ENCODE data around the gene GPHN. TPM values are rescaled to one million over a fixed set of nuclear protein-coding genes. Genes with fewer than 3 reads are reported as not detected.
A peak's percentile ranks its signal among the peaks of the same experiment; 100 is the strongest.
"Not testable (repeated sequence)": the region's sequence is repeated elsewhere in the genome, so short reads cannot be mapped to it uniquely, and the experiment has no call there.

The GPHN gene
- total RNA-seq, 1 donor from 2014 or later: 28.5 TPM

DNA sequence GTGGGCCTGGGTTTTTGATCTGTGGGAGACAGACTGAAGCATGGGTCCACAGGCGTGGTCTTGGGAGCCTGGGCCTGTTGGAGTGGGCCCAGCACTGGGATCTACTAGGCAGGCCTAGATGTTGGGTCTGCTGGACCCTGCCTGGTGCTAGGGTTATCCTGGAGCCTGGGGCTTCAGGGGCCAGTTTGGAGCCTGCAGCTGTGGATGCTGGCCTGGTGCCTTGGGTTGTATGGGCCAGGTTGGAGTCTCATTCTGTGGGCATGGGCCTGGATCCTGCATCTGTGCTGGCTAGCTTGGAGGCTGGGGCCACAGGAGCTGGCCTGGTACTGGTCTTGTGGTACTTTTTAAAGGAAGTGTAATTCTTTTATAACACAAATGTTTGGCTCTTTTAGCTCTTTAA is 68.0 kb downstream of the GPHN start:
- H3K36me3 ChIP-seq: no peaks in the 10 kb centered on the region
- TF ChIP-seq, protein P1, sequence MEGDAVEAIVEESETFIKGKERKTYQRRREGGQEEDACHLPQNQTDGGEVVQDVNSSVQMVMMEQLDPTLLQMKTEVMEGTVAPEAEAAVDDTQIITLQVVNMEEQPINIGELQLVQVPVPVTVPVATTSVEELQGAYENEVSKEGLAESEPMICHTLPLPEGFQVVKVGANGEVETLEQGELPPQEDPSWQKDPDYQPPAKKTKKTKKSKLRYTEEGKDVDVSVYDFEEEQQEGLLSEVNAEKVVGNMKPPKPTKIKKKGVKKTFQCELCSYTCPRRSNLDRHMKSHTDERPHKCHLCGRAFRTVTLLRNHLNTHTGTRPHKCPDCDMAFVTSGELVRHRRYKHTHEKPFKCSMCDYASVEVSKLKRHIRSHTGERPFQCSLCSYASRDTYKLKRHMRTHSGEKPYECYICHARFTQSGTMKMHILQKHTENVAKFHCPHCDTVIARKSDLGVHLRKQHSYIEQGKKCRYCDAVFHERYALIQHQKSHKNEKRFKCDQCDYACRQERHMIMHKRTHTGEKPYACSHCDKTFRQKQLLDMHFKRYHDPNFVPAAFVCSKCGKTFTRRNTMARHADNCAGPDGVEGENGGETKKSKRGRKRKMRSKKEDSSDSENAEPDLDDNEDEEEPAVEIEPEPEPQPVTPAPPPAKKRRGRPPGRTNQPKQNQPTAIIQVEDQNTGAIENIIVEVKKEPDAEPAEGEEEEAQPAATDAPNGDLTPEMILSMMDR (IDR thresholded peaks at IDR 0.05): no peak
- no peaks in the 10 kb centered on the region for H3K4me1 ChIP-seq
- ATAC-seq (peak; percentile 14), DNase-seq (no peak)
- no peak overlapping the region for H3K27ac ChIP-seq
- intact Hi-C loops (cut with DNase I): no loop called here
- no peaks in the 10 kb centered on the region for H3K9me3 ChIP-seq
- no peaks in the 10 kb centered on the region for H3K27me3 ChIP-seq
- H3K4me3 ChIP-seq: no peak overlapping the region

DNA sequence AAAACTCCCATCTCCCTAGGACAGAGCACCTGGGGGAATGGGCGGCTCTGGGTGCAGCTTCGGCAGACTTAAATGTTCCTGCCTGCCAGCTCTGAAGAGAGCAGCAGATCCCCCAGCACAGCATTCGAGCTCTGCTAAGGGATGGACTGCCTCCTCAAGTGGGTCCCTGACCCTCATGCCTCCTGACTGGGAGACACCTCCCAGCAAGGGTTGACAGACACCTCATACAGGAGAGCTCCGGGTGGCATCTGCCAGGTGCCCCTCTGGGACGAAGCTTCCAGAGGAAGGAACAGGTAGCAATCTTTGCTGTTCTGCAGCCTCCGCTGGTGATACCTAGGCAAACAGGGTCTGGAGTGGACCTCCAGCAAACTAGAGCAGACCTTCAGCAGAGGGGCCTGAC is 79.8 kb downstream of the GPHN start:
- H3K4me3 ChIP-seq; H3K27me3 ChIP-seq; H3K36me3 ChIP-seq; DNase-seq; ATAC-seq; H3K9me3 ChIP-seq; intact Hi-C loops (cut with DNase I); H3K4me1 ChIP-seq; H3K27ac ChIP-seq: not testable (repeated sequence)

DNA sequence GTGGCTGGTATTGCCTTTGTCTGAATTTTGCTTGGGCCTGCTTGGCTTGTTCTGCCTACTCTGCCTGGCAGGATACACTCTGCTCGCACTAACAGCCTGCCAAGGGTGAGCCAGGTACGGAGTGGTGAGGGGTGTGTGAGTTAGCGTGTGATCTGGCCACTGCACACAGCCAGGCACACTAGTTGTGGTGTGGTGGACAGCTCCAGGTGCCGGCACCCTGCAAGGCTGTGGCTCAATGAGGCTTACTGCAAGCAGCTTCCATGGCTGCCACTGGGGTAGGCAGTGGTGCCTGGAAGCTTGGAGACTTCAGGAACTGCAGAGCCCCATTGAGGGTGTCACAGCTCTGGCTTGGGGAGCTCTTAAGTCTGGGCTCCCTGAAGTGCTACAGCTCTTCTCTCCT is 87.4 kb downstream of the GPHN start:
- Histone ChIP-seq H3K9me3 (no peaks in the 10 kb centered on the region), H3K27me3 (no peaks in the 10 kb centered on the region), H3K4me3 (no peak overlapping the region), H3K27ac (no peak overlapping the region), H3K36me3 (no peaks in the 10 kb centered on the region), H3K4me1 (no peaks in the 10 kb centered on the region)
- peak; percentile 28 for ATAC-seq
- intact Hi-C loops (cut with DNase I): no loop called here
- DNase-seq: no peak
- TF ChIP-seq, protein P1 (IDR thresholded peaks at IDR 0.05): no peak

DNA sequence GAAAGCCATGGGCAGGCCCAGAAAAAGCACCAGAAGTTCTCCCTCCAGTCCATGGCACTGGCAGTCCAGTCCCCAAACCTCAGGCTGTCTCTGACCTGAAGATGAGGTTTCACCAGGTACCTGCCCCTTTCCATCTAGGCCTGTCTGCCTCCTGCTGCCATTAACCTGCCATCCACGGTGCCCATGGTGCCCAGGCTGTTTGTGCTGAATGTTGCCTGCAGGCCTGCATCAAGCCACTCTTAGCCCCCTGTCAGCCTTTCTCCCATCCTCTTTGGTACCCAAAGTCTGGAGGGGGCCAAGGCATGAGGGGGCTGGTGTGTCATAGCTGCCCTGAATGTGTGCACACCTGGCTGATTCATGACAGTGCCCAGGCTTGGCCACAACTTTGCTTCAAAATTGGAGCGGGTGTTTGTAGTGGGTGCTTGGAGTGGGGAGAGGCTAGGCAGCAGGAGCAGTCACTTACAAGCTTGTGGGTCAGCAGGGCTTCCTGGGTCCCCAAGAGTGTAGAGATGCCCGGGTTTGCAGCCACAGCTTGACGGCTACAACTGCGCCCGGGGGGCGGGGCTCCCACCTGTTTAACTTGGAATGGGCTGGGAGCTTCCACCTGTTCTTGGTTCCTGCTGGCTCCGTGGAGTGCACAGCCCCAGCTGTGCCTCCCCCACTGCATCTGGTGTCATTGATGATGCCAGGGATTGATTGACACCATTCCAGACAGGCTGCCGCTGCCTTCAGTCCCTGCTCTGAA is 88.5 kb downstream of the GPHN start:
- H3K4me3 ChIP-seq: no peak overlapping the region
- intact Hi-C loops (cut with DNase I): no loop called here
- no peaks in the 10 kb centered on the region for H3K36me3 ChIP-seq
- DNase-seq (peak; percentile 57), ATAC-seq (no peak)
- no peaks in the 10 kb centered on the region for H3K9me3 ChIP-seq
- no peaks in the 10 kb centered on the region for H3K27me3 ChIP-seq
- no peaks in the 10 kb centered on the region for H3K4me1 ChIP-seq
- TF ChIP-seq, protein P1 (IDR thresholded peaks at IDR 0.05): no peak
- H3K27ac ChIP-seq: no peak overlapping the region

DNA sequence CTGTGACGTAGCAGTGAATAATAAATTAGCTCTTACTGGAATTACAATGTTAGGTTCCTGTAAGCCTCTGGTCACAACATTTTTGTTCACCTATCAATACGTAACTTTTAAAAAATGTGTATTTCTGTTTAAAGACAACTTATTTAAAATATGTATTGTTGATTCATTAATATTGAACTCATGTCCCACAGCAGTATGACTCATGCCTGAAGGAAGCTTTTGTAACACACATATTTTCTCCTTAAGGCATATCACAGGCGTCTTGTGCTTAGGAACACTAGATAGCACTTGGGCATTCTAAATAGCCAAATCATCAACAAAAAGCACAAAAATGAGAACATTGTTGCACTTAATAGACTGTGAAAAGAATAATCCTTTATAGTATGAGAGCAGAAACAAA is 92.5 kb downstream of the GPHN start:
- TF ChIP-seq, protein P1 (IDR thresholded peaks at IDR 0.05): no peak
- Histone ChIP-seq H3K27ac (no peak overlapping the region), H3K9me3 (no peaks in the 10 kb centered on the region), H3K36me3 (no peaks in the 10 kb centered on the region), H3K4me3 (no peak overlapping the region), H3K4me1 (no peaks in the 10 kb centered on the region), H3K27me3 (no peaks in the 10 kb centered on the region)
- DNase-seq: no peak
- ATAC-seq: no peak
- intact Hi-C loops (cut with DNase I): no loop called here

DNA sequence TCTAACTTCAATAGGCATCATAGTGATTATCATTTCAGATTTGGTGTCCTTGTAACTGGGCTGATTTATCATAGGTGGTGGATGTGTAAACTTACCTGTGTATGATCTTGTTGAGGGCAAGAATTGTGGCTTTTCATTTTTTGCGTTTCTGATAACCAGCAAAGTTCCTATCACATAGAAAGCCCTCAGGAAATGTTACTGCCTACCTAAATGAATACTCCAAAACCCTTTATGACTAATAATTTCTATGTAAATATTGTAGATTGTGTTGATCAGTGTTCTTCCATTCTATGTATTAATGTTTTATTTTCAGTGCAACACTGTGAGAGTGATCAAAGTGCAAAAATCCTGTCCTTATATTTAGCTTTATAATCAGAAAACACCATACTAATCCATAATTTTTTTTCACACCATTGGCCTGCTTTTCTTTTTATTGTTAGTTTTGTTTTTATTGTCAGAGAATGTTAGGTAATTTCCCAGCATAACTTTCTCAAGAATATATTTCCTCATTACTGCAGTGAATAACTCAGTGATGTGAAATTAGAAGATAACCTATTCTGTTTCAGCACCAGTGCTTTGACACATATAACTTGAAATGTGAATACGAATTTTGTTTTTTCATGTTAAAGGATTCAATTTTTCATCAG is 94.1 kb downstream of the GPHN start:
- H3K27ac ChIP-seq: no peak overlapping the region
- ATAC-seq (no peak), DNase-seq (no peak)
- H3K27me3 ChIP-seq: no peaks in the 10 kb centered on the region
- no peak overlapping the region for H3K4me3 ChIP-seq
- H3K36me3 ChIP-seq: no peaks in the 10 kb centered on the region
- no peaks in the 10 kb centered on the region for H3K9me3 ChIP-seq
- no peaks in the 10 kb centered on the region for H3K4me1 ChIP-seq
- TF ChIP-seq, protein P1 (IDR thresholded peaks at IDR 0.05): no peak
- intact Hi-C loops (cut with DNase I): no loop called here
